ENCODE data around the gene MARK2.

Gene MARK2

GRCh38 chr11:63831326-63831725, 7.6 kb upstream of the MARK2 start:
- DNase-seq, result no peak

GRCh38 chr11:63832336-63832735, 6.6 kb upstream of the MARK2 start:
- DNase-seq, result no peak

GRCh38 chr11:63833048-63833447, 5.9 kb upstream of the MARK2 start:
- DNase-seq, result no peak

DNA sequence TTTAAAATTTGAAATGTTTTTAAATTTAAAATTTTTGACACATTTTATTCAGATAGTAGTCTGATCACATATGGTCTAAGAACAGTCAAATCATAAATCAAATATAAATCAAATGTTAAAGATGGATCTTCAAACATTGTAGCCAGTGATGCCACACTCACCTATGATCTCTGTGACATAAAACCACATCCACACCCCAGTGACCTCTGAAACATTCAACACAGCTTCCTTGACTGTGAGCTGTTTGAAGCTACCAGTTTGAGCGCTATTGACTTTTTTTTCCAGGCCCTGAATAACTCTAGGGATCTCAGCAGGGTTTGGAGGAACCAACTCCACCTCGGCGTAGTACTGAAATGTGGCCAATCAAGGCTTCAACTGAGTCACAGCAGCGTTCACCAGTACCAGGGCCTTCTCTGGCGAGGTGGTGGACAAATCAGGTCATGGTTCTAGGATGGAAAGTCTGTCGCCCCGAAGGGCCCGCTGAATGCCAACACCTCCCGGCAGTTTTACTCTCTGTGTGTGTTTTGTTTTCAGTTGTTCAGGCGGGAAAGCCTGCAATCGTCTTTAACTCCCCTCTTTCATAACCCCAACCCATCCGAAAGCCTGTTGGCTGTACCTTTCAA, 4.3 kb upstream of the MARK2 start:
- no peak for DNase-seq

GRCh38 chr11:63835158-63835545, 3.8 kb upstream of the MARK2 start:
- DNase-seq, result no peak

DNA sequence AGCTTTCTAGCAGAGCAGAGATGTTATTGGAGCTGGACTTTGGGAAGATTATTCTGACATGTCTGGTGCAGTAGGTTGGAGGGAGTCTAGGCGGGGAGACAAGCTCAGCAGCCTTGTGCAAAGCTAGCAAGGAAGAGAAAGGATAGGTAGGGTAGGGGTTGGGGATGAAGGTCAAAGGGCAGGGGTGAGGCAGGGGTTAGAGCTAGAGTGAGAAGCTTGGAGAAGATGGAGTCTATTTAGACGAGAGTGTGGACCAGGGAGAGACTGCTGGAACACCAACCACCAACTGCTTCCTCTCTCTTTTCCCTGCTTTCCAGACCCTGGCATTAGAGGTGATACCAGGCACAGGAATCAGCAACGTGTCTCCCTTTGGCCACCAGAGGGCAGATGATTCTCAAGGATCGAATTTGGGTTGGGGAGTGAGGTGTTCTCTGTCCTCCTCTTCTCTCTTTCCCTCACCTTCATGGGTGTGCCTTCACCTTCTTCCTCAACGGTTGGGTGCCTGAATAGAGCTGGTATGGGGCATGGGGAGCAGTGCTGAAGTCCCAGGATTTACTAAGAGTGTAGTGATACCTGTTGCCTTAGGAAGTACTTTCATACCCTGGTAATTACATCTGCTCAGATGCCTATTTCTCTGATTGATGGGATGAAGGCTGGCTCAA, 1.8 kb upstream of the MARK2 start:
- peak; percentile 82 for DNase-seq

- no peak for DNase-seq
These were observed 1.2 kb upstream of the MARK2 start for GRCh38 chr11:63837739-63838138.

DNA sequence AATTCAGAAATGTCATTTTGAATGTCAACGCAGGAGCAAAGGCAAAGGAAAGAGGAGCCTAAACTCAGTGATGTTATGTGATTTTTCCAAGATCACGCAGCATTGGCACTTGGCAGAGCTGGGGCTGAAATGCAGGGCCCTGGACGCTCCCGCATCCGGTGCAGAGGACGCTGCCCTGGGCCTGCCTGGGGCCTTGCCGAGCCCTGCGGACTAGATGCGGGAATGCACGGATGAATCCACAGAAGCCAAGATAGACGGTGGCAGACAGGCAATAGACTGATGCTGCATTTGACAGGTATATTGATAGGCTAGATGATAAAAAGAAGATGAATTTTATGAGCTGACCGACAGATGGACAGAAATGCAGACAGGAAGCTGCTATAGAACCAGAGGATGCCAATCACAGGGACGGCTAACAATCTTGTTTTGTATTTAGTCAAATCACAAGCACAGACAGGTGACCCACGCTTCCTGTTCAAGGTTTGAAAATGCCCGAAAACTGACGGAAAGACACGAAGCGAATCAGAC, 696 bp upstream of the MARK2 start:
- no peak for DNase-seq

GRCh38 chr11:63839508-63840355, 822 bp downstream of the MARK2 start:
- DNase-seq, result no peak

DNA sequence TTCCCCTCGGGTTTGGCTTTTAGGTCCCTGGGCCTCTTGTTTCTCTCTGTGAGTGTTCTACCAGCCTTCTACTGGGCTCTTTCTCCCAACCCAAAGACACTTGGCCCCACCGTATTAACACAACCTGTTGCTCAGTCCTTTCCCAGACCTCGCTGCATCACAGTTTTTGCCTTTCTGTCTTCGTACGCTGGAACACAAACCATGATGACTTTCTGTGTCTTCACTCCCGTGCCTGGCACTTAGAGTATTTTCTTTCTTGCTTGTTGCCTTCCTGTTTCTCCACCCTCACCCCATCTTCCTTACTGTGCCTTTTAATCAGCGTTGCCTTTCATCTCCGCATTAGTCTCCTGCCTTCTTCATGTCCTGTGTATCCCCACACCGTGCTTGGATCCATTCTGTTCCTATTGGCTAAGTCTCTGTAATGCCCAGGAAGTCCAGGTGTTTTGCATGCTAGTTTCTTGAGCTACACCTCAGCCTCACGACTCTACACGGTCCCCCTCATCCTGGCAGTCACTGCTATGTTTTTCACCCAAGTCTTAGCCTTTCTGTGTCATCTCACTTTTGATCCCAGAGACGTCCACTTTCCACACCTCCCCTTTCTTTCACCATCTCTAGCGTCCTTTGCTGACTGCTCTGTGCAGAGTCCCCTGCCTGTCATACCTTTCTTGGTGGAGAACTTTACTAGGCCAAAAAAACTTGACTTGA, 1.6 kb downstream of the MARK2 start:
- no peak for DNase-seq

DNA sequence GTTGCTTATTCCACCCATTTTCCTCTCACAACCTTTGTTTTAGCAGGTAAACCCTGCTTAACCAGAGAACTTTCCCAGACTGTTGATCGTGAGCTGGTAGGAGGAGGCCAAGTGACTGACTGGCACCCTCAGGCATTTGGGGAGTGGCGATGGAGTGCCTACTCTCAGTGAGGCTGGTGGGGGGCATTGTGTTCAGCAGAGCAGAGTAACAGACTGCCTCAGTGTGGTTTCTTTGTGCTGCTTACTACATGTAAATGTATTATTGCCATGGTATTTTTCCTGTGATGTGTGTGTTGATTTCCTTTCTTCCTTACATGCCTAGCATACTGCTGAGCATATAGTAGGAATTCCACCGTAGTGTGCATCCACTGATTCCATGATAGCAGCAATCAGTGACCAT, 2.6 kb downstream of the MARK2 start:
- no peak for DNase-seq

DNA sequence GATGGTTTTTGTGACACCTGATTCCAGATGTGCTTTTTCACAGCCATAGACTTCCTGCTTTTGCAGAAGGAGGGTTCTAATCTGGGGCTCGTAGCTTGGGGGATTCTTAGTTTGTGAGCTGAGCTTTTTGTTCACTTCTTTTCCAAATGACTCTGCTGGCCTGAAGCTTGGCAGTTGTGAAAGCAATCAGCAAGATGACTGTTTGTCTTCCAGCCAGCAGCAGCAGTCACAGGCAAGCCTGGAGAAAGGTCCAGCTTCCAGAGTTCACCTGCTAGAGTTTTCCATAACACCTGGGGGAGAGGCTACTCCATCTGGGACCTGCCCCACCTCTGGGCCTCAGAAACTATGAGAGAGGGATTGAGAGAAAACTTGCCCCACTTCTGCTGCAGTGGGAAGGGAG, 4.1 kb downstream of the MARK2 start:
- no peak for DNase-seq

DNA sequence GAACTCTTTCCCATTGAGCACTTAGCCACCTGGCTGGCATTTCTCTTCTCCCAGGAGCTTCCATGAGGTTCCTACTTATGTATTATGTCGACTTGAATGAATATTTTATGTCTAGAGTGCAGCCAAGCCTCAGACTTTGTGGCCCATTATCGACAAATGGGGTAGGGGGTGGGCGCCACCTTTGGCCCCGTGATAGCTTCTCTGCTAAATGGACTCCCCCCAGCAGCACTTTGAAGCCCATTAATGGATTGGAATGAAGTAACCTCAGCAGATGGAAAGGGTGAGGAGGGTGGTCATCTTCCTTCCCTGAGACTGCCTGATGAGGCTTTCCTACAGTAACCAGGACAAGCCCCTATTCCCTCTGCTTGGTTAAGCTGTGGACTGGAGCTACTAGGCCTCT, 5.9 kb downstream of the MARK2 start:
- DNase-seq, result no peak

DNA sequence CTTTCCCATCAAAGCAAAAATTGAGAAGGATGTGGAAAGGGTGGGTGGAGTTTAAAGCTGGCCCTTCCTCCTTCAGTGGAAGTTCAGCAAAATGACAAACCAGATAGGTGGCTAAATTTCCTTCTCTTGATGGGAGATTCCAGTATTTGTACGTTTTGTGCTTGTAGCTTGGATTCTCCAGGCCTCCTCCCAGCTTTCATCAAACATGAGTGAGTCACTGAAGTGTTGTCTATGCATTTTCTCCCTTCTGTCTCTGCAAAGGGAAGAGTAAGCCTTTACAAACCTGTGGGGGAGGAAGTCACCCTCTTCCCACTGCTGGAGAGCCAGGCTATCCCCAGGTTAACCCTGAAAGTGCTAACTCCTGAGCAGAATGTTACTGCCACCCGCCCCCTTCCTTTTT, 6.4 kb downstream of the MARK2 start:
- DNase-seq, result no peak

DNA sequence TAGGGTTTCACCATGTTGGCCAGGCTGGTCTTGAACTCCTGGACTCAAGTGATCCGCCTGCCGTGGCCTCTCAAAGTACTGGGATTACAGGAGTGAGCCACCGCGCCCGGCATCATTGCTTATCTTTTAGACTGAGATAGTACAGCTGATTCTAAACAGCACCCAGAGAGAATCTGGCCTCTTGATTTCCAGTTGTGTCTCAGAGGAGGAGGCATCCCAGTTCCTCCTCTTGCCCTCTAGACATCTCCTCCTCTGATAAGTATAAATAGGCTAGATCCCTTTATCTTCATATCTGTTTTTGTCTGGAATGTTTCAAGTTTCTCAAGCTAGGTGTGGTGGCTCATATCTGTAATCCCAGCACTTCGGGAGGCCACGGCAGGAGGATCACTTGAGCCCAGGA, 7.0 kb downstream of the MARK2 start:
- no peak for DNase-seq

- no peak for DNase-seq
These were observed 8.0 kb downstream of the MARK2 start for GRCh38 chr11:63846897-63847296.

DNA sequence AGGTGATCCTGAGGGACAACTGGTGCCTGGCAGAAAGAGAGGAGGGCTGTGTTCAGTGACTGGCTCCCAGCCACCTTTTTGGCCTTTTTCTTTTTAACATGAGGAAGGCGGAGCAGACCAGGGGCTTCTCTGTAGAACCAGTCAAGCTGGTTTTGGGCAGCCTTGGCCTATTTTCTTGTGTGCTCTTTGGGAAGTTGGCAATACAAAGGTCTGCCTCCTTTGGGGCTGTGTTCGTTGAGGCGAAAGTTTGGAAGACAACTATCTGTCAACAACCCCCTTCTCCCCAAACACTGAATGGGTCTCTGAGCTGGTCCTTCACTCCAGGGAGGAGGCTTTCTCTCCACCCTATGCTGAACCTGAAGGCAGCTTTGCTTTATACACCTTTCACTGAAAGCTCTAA, 8.5 kb downstream of the MARK2 start:
- no peak for DNase-seq

- no peak for DNase-seq
These were observed 10.8 kb downstream of the MARK2 start for GRCh38 chr11:63849691-63850090.

DNA sequence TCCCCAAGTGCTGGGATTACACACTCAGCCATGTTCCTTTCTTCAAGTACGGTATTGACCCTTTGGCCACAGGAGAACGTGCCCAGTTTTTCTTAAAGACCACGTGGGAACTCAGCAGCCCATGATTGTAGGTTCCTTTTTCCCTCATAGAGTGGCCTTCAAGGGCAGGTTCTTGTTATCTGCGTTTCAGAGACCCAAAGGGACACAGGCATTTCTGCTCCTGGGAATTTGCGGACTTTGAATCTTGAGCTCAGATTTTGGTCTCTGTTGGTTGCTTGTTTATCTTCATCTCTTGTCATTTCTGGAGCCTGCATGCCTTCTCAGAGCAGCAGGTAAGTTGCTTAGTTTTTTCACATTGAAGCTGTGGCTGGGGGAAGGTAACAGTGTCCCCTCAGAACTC, 12.0 kb downstream of the MARK2 start:
- DNase-seq, result no peak

DNA sequence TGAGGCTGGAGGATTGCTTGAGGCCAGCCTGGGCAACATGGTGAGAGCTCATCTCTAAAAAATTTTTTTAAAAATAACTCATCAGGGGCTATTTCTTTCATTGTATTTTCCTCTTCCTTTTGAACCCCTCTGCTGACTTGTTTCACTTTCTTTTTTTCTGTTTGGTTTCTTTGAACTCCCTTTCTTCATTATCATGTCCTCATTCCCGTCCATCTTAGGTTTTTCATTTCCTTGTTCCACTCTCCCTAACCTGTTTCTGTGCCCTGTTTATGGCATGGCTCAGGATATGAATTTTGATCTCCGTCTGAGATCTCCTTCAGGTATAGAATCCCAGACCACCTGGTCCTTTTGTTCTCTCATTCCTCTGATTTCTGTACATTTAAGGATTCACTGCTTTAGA, 12.5 kb downstream of the MARK2 start:
- no peak for DNase-seq

GRCh38 chr11:63853476-63853875, 14.6 kb downstream of the MARK2 start:
- DNase-seq, result no peak

DNA sequence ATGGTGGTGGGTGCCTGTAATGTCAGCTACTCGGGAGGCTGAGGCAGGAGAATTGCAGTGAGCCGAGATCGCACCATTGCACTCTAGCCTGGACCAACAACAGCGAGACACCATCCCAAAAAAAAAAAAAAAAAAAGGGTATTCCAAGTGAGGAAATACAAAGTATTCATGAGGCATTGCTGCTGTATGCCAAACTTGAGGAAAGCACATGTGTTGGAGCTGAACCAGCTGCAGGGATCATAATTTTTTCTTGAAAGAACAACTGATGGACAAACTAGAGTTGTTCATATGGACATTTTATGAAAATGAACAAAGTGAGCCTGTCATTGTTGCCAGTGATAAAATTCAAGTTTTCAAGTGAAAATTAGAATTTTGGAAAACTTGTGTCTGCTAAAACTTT, 15.8 kb downstream of the MARK2 start:
- DNase-seq, result no peak

DNA sequence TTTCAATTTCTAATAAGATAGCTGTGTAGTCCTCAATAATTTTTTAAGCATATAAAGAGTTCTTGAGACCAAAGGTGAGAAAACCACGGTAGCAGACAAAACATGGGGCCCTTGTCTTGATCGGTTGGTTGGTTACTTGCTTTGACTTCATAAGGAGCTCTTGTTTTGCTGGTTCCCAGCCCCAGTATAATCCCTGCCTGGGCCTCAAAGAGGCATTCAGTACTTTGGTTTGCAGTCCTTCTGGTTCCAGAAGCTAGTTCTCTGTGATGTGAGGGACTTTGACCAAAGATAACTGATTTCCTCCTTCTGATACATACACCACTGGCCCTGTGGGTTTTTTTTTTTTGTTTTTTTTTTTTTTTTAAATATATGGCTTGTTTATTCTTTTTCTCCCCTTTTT, 17.1 kb downstream of the MARK2 start:
- peak; percentile 30 for DNase-seq

All from CD4-positive, alpha-beta T cell treated with Interleukin-4 for 4 hours (primary cell).